A549 (cell line): ENCODE measurements around the gene FAM163A. TPM values are rescaled to one million over a fixed set of nuclear protein-coding genes. Genes with fewer than 3 reads are reported as not detected.

Experiments used
- ATAC-seq, 2 experiments: fragments of 200-7000 bp in 1 of 2; fragments of >200 bp in 1 of 2; cut with Nextera tagmentation in 1 of 2; cut with Tn5 transposase in 1 of 2; 3 replicates each; pipeline versions ENCODE4 v1.8.0 to v1.9.1; 2018 to 2020; ENCODE audit warnings: mild to moderate bottlenecking in 1 of 2, moderate library complexity in 1 of 2
- CTCF ChIA-PET: fragments of 300-600 bp; sonication (Branson Sonifier 250); formaldehyde crosslinking; extraction: SDS; loops from one replicate; lab custom pipeline; 2021; ENCODE audit warnings: antibody characterized with exemption, inconsistent platforms; lab: Yijun Ruan, JAX
- POLR2A ChIA-PET: fragments of 350-600 bp; formaldehyde crosslinking; extraction: SDS; loops from one replicate; lab custom pipeline; 2021; ENCODE audit warnings: antibody characterized with exemption, inconsistent platforms; lab: Yijun Ruan, JAX
- DNase-seq, 2 experiments: peaks; one replicate each; pipeline versions ENCODE4 v3.0.0 to v3.0.0-alpha.2; 2011 to 2016; ENCODE audit warnings: low read depth in 1 of 2, low spot score in 1 of 2
- FAIRE-seq: peaks from 2 replicates; lab custom pipeline; 2011; peaks lifted over from hg19 to GRCh38; lab: Jason Lieb, UNC
- H3K27ac ChIP-seq, 2 experiments: fragments of >200 bp; sonication (Bioruptor Twin); formaldehyde crosslinking; 3 replicates each; pipeline ENCODE4 v1.5.1; 2016 to 2017
- H3K4me1 ChIP-seq: fragments of >200 bp; sonication (Bioruptor Twin); formaldehyde crosslinking; 3 replicates; pipeline ENCODE4 v1.6.1; 2016
- H3K4me2 ChIP-seq: fragments of >200 bp; sonication (Bioruptor Twin); formaldehyde crosslinking; 3 replicates; pipeline ENCODE4 v1.6.1; 2016
- H3K4me3 ChIP-seq: fragments of >200 bp; sonication (Bioruptor Twin); formaldehyde crosslinking; 3 replicates; pipeline ENCODE4 v1.5.1; 2016
- H3K9me3 ChIP-seq: fragments of >200 bp; sonication (Bioruptor Twin); formaldehyde crosslinking; 3 replicates; pipeline ENCODE4 v1.6.1; 2016
- ATOH8 ChIP-seq: fragments of 250-450 bp; sonication (Bioruptor Pico); IDR thresholded peaks from 2 replicates; pipeline ENCODE4 v1.5.0; 2020; ENCODE audit warnings: low read depth, mild to moderate bottlenecking, moderate library complexity
- BHLHE40 ChIP-seq: IDR thresholded peaks from 2 replicates; pipeline ENCODE4 v1.6.1; 2012; ENCODE audit warnings: low read depth, low read length, inconsistent platforms
- CBX8 ChIP-seq: fragments of 200-600 bp; sonication (generic); IDR thresholded peaks from 2 replicates; pipeline ENCODE4 v1.6.1; 2016
- CEBPB ChIP-seq, 2 experiments: fragments of >200 bp in 1 of 2; sonication (Bioruptor Twin) in 1 of 2; formaldehyde crosslinking in 1 of 2; IDR thresholded peaks; 2 replicates each; pipeline ENCODE4 v1.6.1; 2012 to 2016
- CHD2 ChIP-seq: fragments of 150-350 bp; IDR thresholded peaks from 2 replicates; pipeline ENCODE4 v1.6.1; 2014; ENCODE audit warnings: low read length; ENCODE audit not compliant: partially characterized antibody
- E2F6 ChIP-seq: IDR thresholded peaks from 2 replicates; pipeline ENCODE4 v1.6.1; 2012; ENCODE audit warnings: low read depth, borderline replicate concordance
- FOXS1 ChIP-seq: fragments of 250-450 bp; sonication (Bioruptor Pico); IDR thresholded peaks from 2 replicates; pipeline ENCODE4 v1.5.0; 2020; ENCODE audit warnings: mild to moderate bottlenecking, moderate library complexity
- GATA3 ChIP-seq: IDR thresholded peaks from 2 replicates; pipeline ENCODE4 v1.6.1; 2012; ENCODE audit warnings: borderline replicate concordance
- HEYL ChIP-seq: fragments of 250-450 bp; sonication (Bioruptor Pico); IDR thresholded peaks from 2 replicates; pipeline ENCODE4 v1.8.0; 2021; ENCODE audit warnings: mild to moderate bottlenecking, moderate library complexity
- HOXB13 ChIP-seq: fragments of 250-450 bp; sonication (Bioruptor Pico); IDR thresholded peaks from 2 replicates; pipeline ENCODE4 v1.5.0; 2020; ENCODE audit warnings: low read depth, mild to moderate bottlenecking, moderate library complexity
- JUN ChIP-seq, 2 experiments: fragments of >200 bp; sonication (Bioruptor Twin); formaldehyde crosslinking; IDR thresholded peaks; 2 replicates in 1 of 2; 3 replicates in 1 of 2; pipeline ENCODE4 v1.6.1; 2016 to 2017
- JUNB ChIP-seq: fragments of >200 bp; sonication (Bioruptor Twin); formaldehyde crosslinking; IDR thresholded peaks from 2 replicates; pipeline ENCODE4 v1.6.1; 2016
- MAFK ChIP-seq: fragments of 450-650 bp; IDR thresholded peaks from 2 replicates; pipeline ENCODE4 v1.6.1; 2014; ENCODE audit not compliant: partially characterized antibody
- MYC ChIP-seq: IDR thresholded peaks from 2 replicates; pipeline ENCODE4 v1.6.1; 2012; ENCODE audit warnings: mild to moderate bottlenecking, inconsistent platforms, low read length, improper control_type of control experiment, borderline replicate concordance
- NPAS2 ChIP-seq: fragments of 250-450 bp; sonication (Bioruptor Pico); IDR thresholded peaks from 2 replicates; pipeline ENCODE4 v1.8.0; 2022; ENCODE audit warnings: mild to moderate bottlenecking, moderate library complexity, borderline replicate concordance
- RCOR1 ChIP-seq: fragments of 150-350 bp; IDR thresholded peaks from 2 replicates; pipeline ENCODE4 v1.6.1; 2014; ENCODE audit warnings: antibody characterized with exemption, low read length, low read depth
- REST ChIP-seq: fragments of 200-600 bp; sonication (generic); IDR thresholded peaks from 2 replicates; pipeline ENCODE4 v1.6.1; 2016; ENCODE audit warnings: antibody characterized with exemption, mild to moderate bottlenecking, moderate library complexity
- RNF2 ChIP-seq: fragments of 200-600 bp; sonication (generic); IDR thresholded peaks from 2 replicates; pipeline ENCODE4 v1.6.1; 2016; ENCODE audit warnings: low read depth, mild to moderate bottlenecking, antibody characterized with exemption, moderate library complexity, borderline replicate concordance
- SREBF2 ChIP-seq: fragments of 450-650 bp; IDR thresholded peaks from 2 replicates; pipeline ENCODE4 v1.6.1; 2014; ENCODE audit warnings: mild to moderate bottlenecking, moderate library complexity
- TP53 ChIP-seq: fragments of 250-450 bp; sonication (Bioruptor Pico); IDR thresholded peaks from 2 replicates; pipeline ENCODE4 v1.5.0; 2021; ENCODE audit warnings: mild to moderate bottlenecking, moderate library complexity
- ZC3H11A ChIP-seq: fragments of 450-650 bp; IDR thresholded peaks from 2 replicates; pipeline ENCODE4 v1.6.1; 2014; ENCODE audit warnings: antibody characterized with exemption, mild to moderate bottlenecking
- WGBS: methylation state at CpG from one replicate; pipeline ENCODE4 v1.1.6; 2017; ENCODE audit errors: missing lambda C conversion rate; 5-methylcytosine and 5-hydroxymethylcytosine counted together
- polyA plus RNA-seq, 4 experiments: library from polyadenylated mRNA; depleted of rRNA in 3 of 4; stranded (reverse); fragments of >200 nt; fragmentation: RNase III in 1 of 4; extraction: RNeasy Plus Mini Kit Qiagen cat#74134 plus additional on column Dnase treatment in 1 of 4; gene quantifications; 2 replicates in 3 of 4; 3 replicates in 1 of 4; pipeline ENCODE4 v1.2.3, GENCODE V29; 2011 to 2017
- TF ChIP-seq, protein P1 (sequence below): fragments of >200 bp; sonication (Bioruptor Twin); formaldehyde crosslinking; IDR thresholded peaks from 2 replicates; pipeline ENCODE4 v1.6.1; 2016
- TF ChIP-seq, protein P2 (sequence below): fragments of >200 bp; sonication (Bioruptor Twin); formaldehyde crosslinking; IDR thresholded peaks from 3 replicates; pipeline ENCODE4 v1.6.1; 2016

Gene FAM163A
- polyA plus RNA-seq, 2 of the 4 experiments (the other 2 are of a cell fraction): not detected

- no peak for DNase-seq
- CTCF ChIA-PET: interaction anchor here (0.6 kb wide), 1 partner anchor 88 kb away, joined by 3 read pairs; no protein-coding TSS in a partner anchor
- H3K4me1 ChIP-seq: no peaks in the 10 kb centered on the region
These were observed 24.9 kb downstream of the FAM163A start for GRCh38 chr1:179767996-179768395.

DNA sequence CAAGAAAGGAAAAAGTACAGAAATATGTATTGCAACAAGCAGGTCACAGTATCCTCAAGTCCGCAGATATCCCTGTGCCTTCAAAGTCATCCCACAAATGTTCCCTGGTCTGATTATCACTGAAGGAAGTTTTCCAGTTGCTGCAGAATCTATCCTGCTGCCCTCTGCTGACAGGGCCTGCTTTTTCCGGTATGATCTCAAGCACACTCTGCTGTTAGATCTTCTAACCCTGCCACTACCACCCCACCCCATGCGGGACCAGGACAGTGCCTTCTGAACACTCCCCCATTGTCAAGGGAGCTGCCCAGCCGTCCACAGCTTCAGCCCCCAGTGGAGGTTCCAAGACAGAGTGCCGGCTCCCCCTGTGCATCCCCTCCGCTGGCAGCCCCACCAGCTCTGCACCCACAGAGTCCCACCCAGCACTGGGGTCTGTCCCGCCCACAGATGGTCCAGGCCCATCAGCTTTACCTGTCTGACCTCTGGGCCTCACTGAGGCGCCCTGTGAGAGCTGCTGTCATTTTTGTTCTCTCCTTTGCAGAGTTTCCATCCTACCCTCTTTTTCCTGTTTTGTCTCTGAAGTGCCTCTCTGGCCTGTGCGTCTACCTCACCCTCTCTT lies 27.9 kb downstream of the FAM163A start:
- TF ChIP-seq ZC3H11A: no peak
- DNase-seq (peak in 1 of 2 experiments; percentile 10), ATAC-seq (peak; percentile 27 to 59; a peak in 3 of 6 replicates), FAIRE-seq (no peak)
- H3K4me3 ChIP-seq: no peak overlapping the region
- POLR2A ChIA-PET: no interaction called here
- CTCF ChIA-PET: interaction anchor here (0.5 to 1.4 kb wide), 5 partner anchors 8 to 65 kb away, joined by 3 to 9 read pairs (median 4); no protein-coding TSS in a partner anchor
- no peak overlapping the region for H3K27ac ChIP-seq
- H3K4me2 ChIP-seq: no peak overlapping the region
- peaks cover 7% of the 10 kb centered on the region; the same call in 1 of the 3 replicates for H3K9me3 ChIP-seq
- no peaks in the 10 kb centered on the region for H3K4me1 ChIP-seq
- 44% methylated on average over 8 of the region's 9 CpGs for WGBS

More at GRCh38 chr1:179767996-179768395, 24.9 kb downstream of the FAM163A start:
- 35% methylated on average over 2 of the region's 2 CpGs for WGBS
- Histone ChIP-seq H3K4me2 (no peak overlapping the region), H3K9me3 (peaks cover 7% of the 10 kb centered on the region; the same call in 1 of the 3 replicates), H3K27ac (no peak overlapping the region), H3K4me3 (no peak overlapping the region)
- ATAC-seq: no peak
- POLR2A ChIA-PET: no interaction called here
- TF ChIP-seq RNF2 (no peak), SREBF2 (no peak), RCOR1 (no peak), CBX8 (no peak), TP53 (no peak), BHLHE40 (no peak), JUN (IDR thresholded peaks at IDR 0.05) (no peak), JUNB (no peak), HOXB13 (CRISPR knock-in tag) (no peak), HEYL (CRISPR knock-in tag) (no peak), CHD2 (no peak), NPAS2 (CRISPR knock-in tag) (no peak), MYC (no peak), ZC3H11A (no peak)
- FAIRE-seq: no peak

GRCh38 chr1:179773264-179773663 lies 30.2 kb downstream of the FAM163A start:
- ATAC-seq (no peak), FAIRE-seq (no peak), DNase-seq (no peak)
- no peak overlapping the region for H3K4me2 ChIP-seq
- no peak for TF ChIP-seq GATA3
- no peak overlapping the region for H3K27ac ChIP-seq
- no peak overlapping the region for H3K4me3 ChIP-seq
- 72% methylated on average over 4 of the region's 4 CpGs for WGBS
- CTCF ChIA-PET: interaction anchor here (1.1 to 1.8 kb wide), 3 partner anchors 11 to 41 kb away, joined by 4 to 6 read pairs (median 4); no protein-coding TSS in a partner anchor
- POLR2A ChIA-PET: no interaction called here
- H3K9me3 ChIP-seq: 0 out of 3 replicates have a peak, but pooled peaks cover under 1% of the 10 kb centered on the region
- no peaks in the 10 kb centered on the region for H3K4me1 ChIP-seq

- Histone ChIP-seq H3K4me3 (no peak overlapping the region), H3K9me3 (no peaks in the 10 kb centered on the region), H3K27ac (no peak overlapping the region), H3K4me1 (no peaks in the 10 kb centered on the region), H3K4me2 (no peak overlapping the region)
- WGBS: 36% methylated on average over 2 of the region's 2 CpGs
- ATAC-seq (0 out of 6 replicates have a peak, but pooled peaks of 1 of the 2 experiments have one; percentile 17), FAIRE-seq (no peak), DNase-seq (no peak)
- TF ChIP-seq E2F6 (no peak), MAFK (no peak), CEBPB (IDR thresholded peaks at IDR 0.05) (no peak), TP53 (no peak), REST (no peak), HOXB13 (CRISPR knock-in tag) (no peak), ATOH8 (no peak), FOXS1 (CRISPR knock-in tag) (no peak)
- TF ChIP-seq, protein P1, sequence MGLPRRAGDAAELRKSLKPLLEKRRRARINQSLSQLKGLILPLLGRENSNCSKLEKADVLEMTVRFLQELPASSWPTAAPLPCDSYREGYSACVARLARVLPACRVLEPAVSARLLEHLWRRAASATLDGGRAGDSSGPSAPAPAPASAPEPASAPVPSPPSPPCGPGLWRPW: no peak
- TF ChIP-seq, protein P2, sequence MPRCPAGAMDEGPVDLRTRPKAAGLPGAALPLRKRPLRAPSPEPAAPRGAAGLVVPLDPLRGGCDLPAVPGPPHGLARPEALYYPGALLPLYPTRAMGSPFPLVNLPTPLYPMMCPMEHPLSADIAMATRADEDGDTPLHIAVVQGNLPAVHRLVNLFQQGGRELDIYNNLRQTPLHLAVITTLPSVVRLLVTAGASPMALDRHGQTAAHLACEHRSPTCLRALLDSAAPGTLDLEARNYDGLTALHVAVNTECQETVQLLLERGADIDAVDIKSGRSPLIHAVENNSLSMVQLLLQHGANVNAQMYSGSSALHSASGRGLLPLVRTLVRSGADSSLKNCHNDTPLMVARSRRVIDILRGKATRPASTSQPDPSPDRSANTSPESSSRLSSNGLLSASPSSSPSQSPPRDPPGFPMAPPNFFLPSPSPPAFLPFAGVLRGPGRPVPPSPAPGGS: no peak
- TF ChIP-seq, all 56 proteins: peak for 0
- CTCF ChIA-PET: interaction anchor here (1.0 to 1.8 kb wide), 5 partner anchors 11 to 67 kb away, joined by 3 to 6 read pairs (median 3); no protein-coding TSS in a partner anchor
- POLR2A ChIA-PET: no interaction called here
These were observed 30.9 kb downstream of the FAM163A start for GRCh38 chr1:179774000-179774399.
